Activated B cell treated with CpG ODN at 0.5 μM for 24 hours (primary cell): ENCODE measurements around the gene TRIM65. TPM values are rescaled to one million over a fixed set of nuclear protein-coding genes. Genes with fewer than 3 reads are reported as not detected.
A peak's percentile ranks its signal among the peaks of the same experiment; 100 is the strongest.

Experiments
- ATAC-seq: fragments of 200-7000 bp; cut with Tn5 transposase; one replicate; pipeline ENCODE4 v1.10.0; 2021; ENCODE audit warnings: low read depth, mild to moderate bottlenecking, moderate library complexity
- CTCF ChIA-PET: fragments of 350-600 bp; sonication (Branson Sonifier 250); formaldehyde crosslinking; loops from one replicate; lab custom pipeline; 2021; ENCODE audit warnings: antibody characterized with exemption; lab: Charles Lee
- POLR2A ChIA-PET: fragments of 350-600 bp; sonication (Branson Sonifier 250); formaldehyde crosslinking; loops from one replicate; lab custom pipeline; 2021; ENCODE audit warnings: antibody characterized with exemption; lab: Charles Lee
- DNase-seq: peaks from one replicate; pipeline ENCODE4 v3.0.0; 2022
- H3K27ac Mint-ChIP-seq: one replicate; pipeline ENCODE4 v1.8.0; 2020; ENCODE audit warnings: mixed read lengths
- H3K27me3 Mint-ChIP-seq: one replicate; pipeline ENCODE4 v1.8.0; 2021; ENCODE audit warnings: mixed read lengths
- H3K36me3 Mint-ChIP-seq: one replicate; pipeline ENCODE4 v1.8.0; 2021; ENCODE audit warnings: low read depth, mixed read lengths
- H3K4me1 Mint-ChIP-seq: one replicate; pipeline ENCODE4 v1.8.0; 2021; ENCODE audit warnings: mixed read lengths
- H3K4me3 Mint-ChIP-seq: one replicate; pipeline ENCODE4 v1.8.0; 2020; ENCODE audit warnings: mild to moderate bottlenecking, mixed read lengths
- H3K9me3 Mint-ChIP-seq: one replicate; pipeline ENCODE4 v1.8.0; 2020; ENCODE audit warnings: mixed read lengths
- intact Hi-C: fragments of 100-400 bp; cut with micrococcal nuclease; formaldehyde crosslinking; loops from one replicate; pipeline ENCODE4 v1.15.1; 2024
- total RNA-seq: library from RNA; stranded (reverse); gene quantifications from 2 replicates; pipeline ENCODE4 v1.2.3, GENCODE V29; 2022
- TF ChIP-seq, protein P1 (sequence below): fragments of 200-600 bp; IDR thresholded peaks from one replicate; pipeline ENCODE4 v1.8.0; 2022; ENCODE audit warnings: antibody characterized with exemption, mild to moderate bottlenecking

TRIM65 gene
- total RNA-seq, 1 donor from 2014 or later, result 22.4 TPM

DNA sequence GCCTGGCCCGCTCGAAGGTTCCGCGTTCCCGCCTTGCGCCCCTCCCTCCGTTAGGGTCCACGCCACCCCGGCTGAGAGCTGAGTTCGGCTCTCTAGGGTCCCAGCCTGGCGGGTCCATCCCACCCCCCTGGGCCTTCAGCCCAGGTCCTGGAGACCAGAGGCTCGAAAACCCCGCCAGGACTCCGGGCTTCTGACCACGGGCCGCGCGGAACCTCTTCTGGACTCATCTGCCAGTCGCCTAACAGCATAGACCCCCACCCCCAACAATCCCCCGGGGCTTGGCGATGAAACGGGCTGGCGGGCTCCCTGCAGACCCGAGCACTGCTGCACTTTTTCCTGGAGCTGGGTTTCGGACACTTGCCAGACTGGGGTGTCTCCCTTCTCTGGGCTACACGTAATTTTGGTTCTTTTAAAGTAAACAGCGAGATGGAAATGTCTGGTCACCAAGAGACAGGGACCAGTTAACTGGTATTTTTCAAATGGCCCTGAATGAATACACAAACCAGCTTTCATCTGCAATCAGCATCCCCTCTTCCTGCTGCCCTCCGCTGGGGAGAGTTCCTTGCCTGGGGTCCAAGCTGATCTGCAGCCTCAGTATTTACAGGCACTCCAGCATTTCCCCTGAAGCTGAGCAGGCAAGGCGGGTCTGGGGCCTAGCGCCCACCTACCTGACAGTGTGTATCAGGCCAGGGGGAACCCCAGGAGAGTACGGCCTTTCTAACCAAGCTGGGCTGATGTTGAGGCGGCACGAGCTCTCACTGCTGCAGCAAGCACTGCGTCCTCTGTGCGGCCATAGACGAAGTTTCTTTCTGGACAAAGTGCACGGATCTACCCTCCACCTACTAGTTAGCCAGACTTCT lies 639 bp upstream of the TRIM65 start:
- TF ChIP-seq, protein P1, sequence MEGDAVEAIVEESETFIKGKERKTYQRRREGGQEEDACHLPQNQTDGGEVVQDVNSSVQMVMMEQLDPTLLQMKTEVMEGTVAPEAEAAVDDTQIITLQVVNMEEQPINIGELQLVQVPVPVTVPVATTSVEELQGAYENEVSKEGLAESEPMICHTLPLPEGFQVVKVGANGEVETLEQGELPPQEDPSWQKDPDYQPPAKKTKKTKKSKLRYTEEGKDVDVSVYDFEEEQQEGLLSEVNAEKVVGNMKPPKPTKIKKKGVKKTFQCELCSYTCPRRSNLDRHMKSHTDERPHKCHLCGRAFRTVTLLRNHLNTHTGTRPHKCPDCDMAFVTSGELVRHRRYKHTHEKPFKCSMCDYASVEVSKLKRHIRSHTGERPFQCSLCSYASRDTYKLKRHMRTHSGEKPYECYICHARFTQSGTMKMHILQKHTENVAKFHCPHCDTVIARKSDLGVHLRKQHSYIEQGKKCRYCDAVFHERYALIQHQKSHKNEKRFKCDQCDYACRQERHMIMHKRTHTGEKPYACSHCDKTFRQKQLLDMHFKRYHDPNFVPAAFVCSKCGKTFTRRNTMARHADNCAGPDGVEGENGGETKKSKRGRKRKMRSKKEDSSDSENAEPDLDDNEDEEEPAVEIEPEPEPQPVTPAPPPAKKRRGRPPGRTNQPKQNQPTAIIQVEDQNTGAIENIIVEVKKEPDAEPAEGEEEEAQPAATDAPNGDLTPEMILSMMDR, result no peak
- Mint-ChIP-seq H3K4me3 (peak overlapping the region; percentile 76), H3K9me3 (no peaks in the 10 kb centered on the region), H3K36me3 (peaks cover 39% of the 10 kb centered on the region), H3K27me3 (no peaks in the 10 kb centered on the region), H3K4me1 (peaks cover 27% of the 10 kb centered on the region), H3K27ac (peak overlapping the region; percentile 41)
- CTCF ChIA-PET, result interaction anchor here (0.7 to 2.1 kb wide), 11 partner anchors 8 to 144 kb away, joined by 3 to 12 read pairs (median 4); partner anchors contain the start of genes MRPL38 and WBP2
- ATAC-seq (no peak), DNase-seq (no peak)
- intact Hi-C loops, result loop anchor here (2.0 kb wide), 1 partner anchor 119 kb away; a partner anchor contains a TSS
- POLR2A ChIA-PET, result interaction anchor here (1.0 to 3.7 kb wide), 14 partner anchors 8 to 829 kb away, joined by 3 to 53 read pairs (median 16); partner anchors contain the start of genes GALK1, JMJD6, METTL23 and MRPL38

DNA sequence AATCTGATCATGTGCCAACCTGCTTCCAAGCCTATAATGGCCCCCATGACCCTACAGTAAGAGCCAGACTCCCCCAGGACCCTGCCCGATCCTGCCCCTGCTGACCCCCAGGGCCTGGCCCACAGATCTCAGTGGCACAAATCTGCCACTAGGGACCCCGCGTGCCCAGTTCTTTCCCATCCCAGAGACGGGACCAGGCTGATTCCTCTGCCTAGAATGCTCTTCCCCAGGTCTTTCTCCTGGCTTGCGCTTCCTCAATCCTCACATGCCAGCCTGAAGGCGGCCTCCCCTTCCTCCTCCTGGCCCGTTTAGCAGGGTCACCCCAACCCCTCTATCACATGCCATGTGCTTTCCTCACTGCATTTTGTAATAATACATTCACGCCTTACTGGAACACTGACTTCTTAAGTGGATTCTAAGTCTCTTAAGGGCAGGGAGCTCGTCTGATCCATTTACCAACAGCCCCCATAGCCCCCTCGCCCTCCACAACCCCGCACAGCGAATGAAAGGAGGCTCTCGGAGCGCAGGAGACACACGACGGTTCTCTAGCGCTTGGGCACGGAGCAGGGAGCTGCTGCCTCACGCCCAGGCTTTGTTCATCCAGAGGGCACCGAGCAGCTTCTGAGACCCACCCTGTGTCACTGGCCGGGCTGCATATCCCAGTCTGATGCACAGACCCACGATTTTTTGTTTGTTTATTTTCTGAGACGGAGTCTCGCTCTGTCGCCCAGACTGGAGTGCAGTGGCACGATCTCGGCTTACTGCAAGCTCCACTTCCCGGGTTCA lies 1.2 kb downstream of the TRIM65 start:
- POLR2A ChIA-PET, result interaction anchor here (0.8 to 3.7 kb wide), 15 partner anchors 9 to 831 kb away, joined by 3 to 53 read pairs (median 16); partner anchors contain the start of genes ACOX1, FBF1, JMJD6 and METTL23
- no peaks in the 10 kb centered on the region for H3K27me3 Mint-ChIP-seq
- intact Hi-C loops, result loop anchor here (1.0 to 2.0 kb wide), 5 partner anchors 9 to 117 kb away; partner anchors contain the start of genes MRPL38 and WBP2
- DNase-seq (no peak), ATAC-seq (no peak)
- peak overlapping the region; percentile 73 for H3K27ac Mint-ChIP-seq
- peaks cover 27% of the 10 kb centered on the region for H3K4me1 Mint-ChIP-seq
- peak overlapping the region; percentile 82 for H3K4me3 Mint-ChIP-seq
- no peaks in the 10 kb centered on the region for H3K9me3 Mint-ChIP-seq
- CTCF ChIA-PET, result interaction anchor here (0.9 to 2.1 kb wide), 13 partner anchors 17 to 263 kb away, joined by 3 to 12 read pairs (median 3); partner anchors contain the start of genes SMIM5, TRIM47 and WBP2
- TF ChIP-seq, protein P1, result no peak
- peaks cover 30% of the 10 kb centered on the region for H3K36me3 Mint-ChIP-seq

DNA sequence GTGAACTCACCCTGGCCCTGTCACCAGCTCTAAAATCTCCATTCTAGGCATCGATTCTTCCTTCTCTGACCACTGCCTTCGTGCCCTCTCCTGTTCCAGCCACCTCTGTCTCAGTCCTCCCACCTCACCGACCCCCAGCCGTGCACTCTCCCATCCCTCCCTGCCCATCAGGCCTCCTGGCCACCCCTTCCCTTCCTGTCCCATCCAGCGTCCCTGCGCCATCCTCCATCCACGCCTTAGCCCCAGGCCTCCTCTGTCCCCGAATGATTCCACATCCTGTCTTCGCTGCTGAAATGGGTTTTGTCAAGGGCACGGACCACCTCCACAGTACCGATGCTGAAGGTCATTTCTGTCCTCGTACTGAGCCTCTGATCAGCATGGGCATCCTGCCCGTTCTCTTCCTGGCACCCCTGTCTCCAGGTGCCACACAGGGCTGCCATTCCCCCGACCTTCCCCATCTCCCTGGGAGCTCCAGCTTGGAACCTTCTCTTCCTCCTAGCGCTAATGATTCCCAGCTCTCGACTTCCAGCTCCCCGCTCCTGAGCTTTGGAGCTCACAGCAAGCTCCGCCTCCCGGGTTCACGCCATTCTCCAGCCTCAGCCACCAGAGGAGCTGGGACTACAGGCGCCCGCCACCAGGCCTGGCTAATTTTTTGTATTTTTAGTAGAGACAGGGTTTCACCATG lies 2.6 kb downstream of the TRIM65 start:
- Mint-ChIP-seq H3K27me3 (no peaks in the 10 kb centered on the region), H3K27ac (peak overlapping the region; percentile 42), H3K4me3 (peak overlapping the region; percentile 21), H3K4me1 (peaks cover 27% of the 10 kb centered on the region), H3K9me3 (no peaks in the 10 kb centered on the region), H3K36me3 (peaks cover 28% of the 10 kb centered on the region)
- intact Hi-C loops, result no loop called here
- DNase-seq, result no peak
- TF ChIP-seq, protein P1, result no peak
- CTCF ChIA-PET, result interaction anchor here (0.6 to 1.0 kb wide), 2 partner anchors 49 to 111 kb away, joined by 3 to 4 read pairs; no protein-coding TSS in a partner anchor
- POLR2A ChIA-PET, result interaction anchor here (0.5 to 1.8 kb wide), 2 partner anchors 18 to 593 kb away, joined by 3 to 4 read pairs; no protein-coding TSS in a partner anchor
- no peak for ATAC-seq

DNA sequence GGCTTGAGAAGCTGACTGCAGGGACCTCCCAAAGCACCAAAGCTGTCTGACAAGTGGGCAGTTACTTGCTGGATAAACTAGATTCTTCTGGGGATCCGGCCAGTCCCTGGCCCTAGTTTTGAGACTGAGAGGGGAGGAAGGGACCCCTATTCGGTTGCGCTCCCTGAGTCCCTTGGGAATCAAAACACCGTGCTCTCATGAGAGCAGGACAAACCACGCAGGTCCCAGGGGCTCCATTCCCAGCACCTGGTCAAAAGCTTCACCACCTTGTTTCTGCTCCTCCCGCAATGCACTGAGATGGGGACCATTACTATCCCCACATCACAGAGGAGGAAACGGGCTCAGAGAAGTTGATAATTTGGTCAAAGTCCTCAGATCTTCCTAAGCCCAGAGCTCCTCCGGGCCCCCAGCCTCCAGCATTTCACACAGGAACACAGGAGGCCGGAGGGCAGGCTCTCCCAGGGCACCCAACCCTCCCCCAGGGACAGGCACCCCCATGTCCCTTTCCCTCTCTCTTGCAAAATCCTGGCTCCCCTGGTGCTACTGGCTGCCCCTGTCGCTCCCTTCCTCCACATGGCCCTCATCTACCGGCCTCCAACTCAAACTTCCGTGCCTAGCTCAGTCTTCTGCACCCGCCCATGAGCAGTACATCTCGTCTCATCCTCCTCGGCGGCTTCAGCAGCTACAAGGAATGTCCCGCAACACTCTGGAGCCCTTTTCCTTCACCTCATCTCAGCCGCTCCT lies 3.3 kb downstream of the TRIM65 start:
- peak overlapping the region; percentile 42 for H3K27ac Mint-ChIP-seq
- no peaks in the 10 kb centered on the region for H3K27me3 Mint-ChIP-seq
- H3K4me1 Mint-ChIP-seq, result peaks cover 27% of the 10 kb centered on the region
- intact Hi-C loops, result no loop called here
- H3K4me3 Mint-ChIP-seq, result peak overlapping the region; percentile 21
- CTCF ChIA-PET, result no interaction called here
- ATAC-seq (no peak), DNase-seq (no peak)
- POLR2A ChIA-PET, result interaction anchor here (0.5 to 1.8 kb wide), 3 partner anchors 17 to 593 kb away, joined by 3 to 4 read pairs (median 4); partner anchors contain the start of gene UNC13D
- peaks cover 23% of the 10 kb centered on the region for H3K36me3 Mint-ChIP-seq
- TF ChIP-seq, protein P1, result no peak
- H3K9me3 Mint-ChIP-seq, result no peaks in the 10 kb centered on the region
